Neuronal stem cell (in vitro differentiated cells): ENCODE results near the gene GOLIM4.

Source experiments
- DNase-seq: peaks from one replicate; pipeline ENCODE4 v3.0.0-alpha.2; 2013; ENCODE audit warnings: low spot score
- H2AFZ ChIP-seq: one replicate; pipeline ENCODE4 v1.6.1; 2013; ENCODE audit warnings: mild to moderate bottlenecking, low read length, inconsistent platforms
- H2AK5ac ChIP-seq: 2 replicates; pipeline ENCODE4 v1.6.1; 2013; ENCODE audit warnings: low read depth, mild to moderate bottlenecking, inconsistent platforms, low read length, moderate library complexity, mixed read lengths
- H2BK120ac ChIP-seq: 2 replicates; pipeline ENCODE4 v1.6.1; 2013; ENCODE audit warnings: low read depth, mild to moderate bottlenecking, inconsistent platforms, low read length, moderate library complexity, mixed read lengths
- H2BK12ac ChIP-seq: one replicate; pipeline ENCODE4 v1.6.1; 2013; ENCODE audit warnings: low read length, inconsistent platforms
- H2BK15ac ChIP-seq: 2 replicates; pipeline ENCODE4 v1.6.1; 2013; ENCODE audit warnings: mild to moderate bottlenecking, low read length, inconsistent platforms, mixed read lengths
- H2BK5ac ChIP-seq: one replicate; pipeline ENCODE4 v1.6.1; 2013; ENCODE audit warnings: inconsistent platforms, mild to moderate bottlenecking, low read length, moderate library complexity
- H3K14ac ChIP-seq: one replicate; pipeline ENCODE4 v1.6.1; 2013; ENCODE audit warnings: low read length, inconsistent platforms
- H3K18ac ChIP-seq: 2 replicates; pipeline ENCODE4 v1.6.1; 2013; ENCODE audit warnings: low read length, inconsistent platforms
- H3K23ac ChIP-seq: 2 replicates; pipeline ENCODE4 v1.6.1; 2013; ENCODE audit warnings: low read depth, mild to moderate bottlenecking, mixed read lengths, low read length, inconsistent platforms; ENCODE audit not compliant: poor library complexity
- H3K27ac ChIP-seq: replicated peaks from 3 replicates; pipeline ENCODE4 v1.5.1; 2013; ENCODE audit warnings: low read length, inconsistent platforms
- H3K27me3 ChIP-seq, 3 experiments: 2 replicates each; pipeline ENCODE4 v1.6.1; 2013; ENCODE audit warnings: low read length in 3 of 3, mild to moderate bottlenecking in 2 of 3, inconsistent platforms in 1 of 3, low read depth in 1 of 3, mixed read lengths in 1 of 3, moderate library complexity in 1 of 3; ENCODE audit not compliant: control insufficient read depth in 3 of 3, insufficient read depth in 3 of 3
- H3K36me3 ChIP-seq, 2 donors: replicated peaks in 1 of 2; 2 replicates each; pipeline ENCODE4 v1.6.1; 2013; ENCODE audit warnings: low read length in 2 of 2; ENCODE audit not compliant: control insufficient read depth in 2 of 2, insufficient read depth in 2 of 2
- H3K4ac ChIP-seq: 2 replicates; pipeline ENCODE4 v1.6.1; 2013; ENCODE audit warnings: inconsistent platforms, mild to moderate bottlenecking, low read length, moderate library complexity
- H3K4me1 ChIP-seq, 2 donors: 1 replicate in 1 of 2; 2 replicates in 1 of 2; pipeline ENCODE4 v1.6.1; 2013; ENCODE audit warnings: low read length in 2 of 2, low read depth in 1 of 2; ENCODE audit not compliant: control insufficient read depth in 2 of 2, insufficient read depth in 1 of 2
- H3K4me2 ChIP-seq: one replicate; pipeline ENCODE4 v1.6.1; 2013; ENCODE audit warnings: mild to moderate bottlenecking, low read length, inconsistent platforms; ENCODE audit not compliant: insufficient read depth, poor library complexity, severe bottlenecking
- H3K4me3 ChIP-seq, 2 donors: 2 replicates each; pipeline ENCODE4 v1.5.1; 2013; ENCODE audit warnings: low read length in 2 of 2, mild to moderate bottlenecking in 2 of 2, inconsistent platforms in 1 of 2, moderate library complexity in 1 of 2
- H3K79me1 ChIP-seq: one replicate; pipeline ENCODE4 v1.6.1; 2013; ENCODE audit warnings: low read depth, mild to moderate bottlenecking, inconsistent platforms, low read length, moderate library complexity
- H3K9ac ChIP-seq: one replicate; pipeline ENCODE4 v1.6.1; 2013; ENCODE audit warnings: mild to moderate bottlenecking, low read depth, low read length, inconsistent platforms; ENCODE audit not compliant: poor library complexity
- H3K9me3 ChIP-seq, 2 donors: replicated peaks in 1 of 2; 2 replicates each; pipeline versions ENCODE3 to v1.6.1; 2013; ENCODE audit warnings: low read length in 2 of 2, mild to moderate bottlenecking in 2 of 2, inconsistent platforms in 1 of 2, low read depth in 1 of 2, mixed read lengths in 1 of 2, moderate library complexity in 1 of 2; ENCODE audit not compliant: control insufficient read depth in 2 of 2, insufficient read depth in 1 of 2
- H4K8ac ChIP-seq: one replicate; pipeline ENCODE4 v1.6.1; 2013; ENCODE audit warnings: low read depth, mild to moderate bottlenecking, inconsistent platforms, low read length, moderate library complexity
- H4K91ac ChIP-seq: one replicate; pipeline ENCODE4 v1.6.1; 2013; ENCODE audit warnings: low read length, low read depth, mild to moderate bottlenecking, inconsistent platforms; ENCODE audit not compliant: poor library complexity
- WGBS, 2 donors: extraction: QIAGEN DNeasy Blood & Tissue Kit; methylation state at CpG; one replicate each; pipeline ENCODE4 v1.1.7; 2013; ENCODE audit warnings: missing lambda C conversion rate in 2 of 2, mixed read lengths in 1 of 2; ENCODE audit not compliant: insufficient read length in 2 of 2, insufficient replicate concordance in 1 of 2; ENCODE audit errors: extremely low coverage in 2 of 2; 5-methylcytosine and 5-hydroxymethylcytosine counted together

Gene GOLIM4

DNA sequence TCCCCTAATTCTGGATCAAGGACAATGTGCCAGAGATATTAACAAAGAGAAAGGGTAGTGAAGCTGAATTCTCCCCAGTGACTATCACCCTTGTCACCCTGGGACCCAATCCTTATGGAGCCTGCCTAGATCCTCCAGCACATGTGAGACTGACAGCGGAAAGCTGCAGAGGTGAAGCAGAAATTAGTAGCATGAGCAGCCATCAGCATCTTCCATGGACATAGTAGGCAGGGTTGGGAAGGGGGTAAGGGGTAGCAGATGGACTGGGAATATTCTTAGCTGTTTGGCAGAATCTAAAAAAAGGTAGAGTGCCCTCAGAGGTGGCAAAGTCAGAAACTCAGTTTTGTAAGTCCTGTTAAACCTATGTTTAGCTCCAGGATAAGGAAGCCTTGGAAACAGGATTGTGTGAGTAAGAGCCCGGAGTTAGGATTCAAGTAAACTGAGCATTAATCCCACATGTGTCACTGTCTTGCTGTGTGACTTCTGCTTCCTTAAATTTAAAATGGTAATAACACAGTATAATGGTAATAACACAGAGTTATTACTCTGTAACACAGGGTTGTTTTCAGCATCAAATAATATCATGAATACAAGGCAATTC lies 14.5 kb downstream of the GOLIM4 start:
- no peak overlapping the region for H3K14ac ChIP-seq
- no peak overlapping the region for H4K91ac ChIP-seq
- no peak overlapping the region for H4K8ac ChIP-seq
- H3K18ac ChIP-seq = no peak overlapping the region
- H3K4me1 ChIP-seq = no peaks in the 10 kb centered on the region
- WGBS, 2 donors = no CpG with 5 or more reads among the region's 2 CpGs
- H2AK5ac ChIP-seq = no peak overlapping the region
- H3K23ac ChIP-seq = no peak overlapping the region
- H3K4me2 ChIP-seq = no peak overlapping the region
- H2BK120ac ChIP-seq = no peak overlapping the region
- H3K4me3 ChIP-seq = no peak overlapping the region
- no peak for DNase-seq
- no peaks in the 10 kb centered on the region for H3K27me3 ChIP-seq
- no peaks in the 10 kb centered on the region for H3K36me3 ChIP-seq
- H2AFZ ChIP-seq = no peak overlapping the region
- no peak overlapping the region for H3K27ac ChIP-seq
- no peak overlapping the region for H2BK5ac ChIP-seq
- H3K79me1 ChIP-seq = no peaks in the 10 kb centered on the region
- no peaks in the 10 kb centered on the region for H3K9me3 ChIP-seq
- H2BK15ac ChIP-seq = no peak overlapping the region
- H3K9ac ChIP-seq = no peak overlapping the region
- no peak overlapping the region for H2BK12ac ChIP-seq
- H3K4ac ChIP-seq = no peak overlapping the region

DNA sequence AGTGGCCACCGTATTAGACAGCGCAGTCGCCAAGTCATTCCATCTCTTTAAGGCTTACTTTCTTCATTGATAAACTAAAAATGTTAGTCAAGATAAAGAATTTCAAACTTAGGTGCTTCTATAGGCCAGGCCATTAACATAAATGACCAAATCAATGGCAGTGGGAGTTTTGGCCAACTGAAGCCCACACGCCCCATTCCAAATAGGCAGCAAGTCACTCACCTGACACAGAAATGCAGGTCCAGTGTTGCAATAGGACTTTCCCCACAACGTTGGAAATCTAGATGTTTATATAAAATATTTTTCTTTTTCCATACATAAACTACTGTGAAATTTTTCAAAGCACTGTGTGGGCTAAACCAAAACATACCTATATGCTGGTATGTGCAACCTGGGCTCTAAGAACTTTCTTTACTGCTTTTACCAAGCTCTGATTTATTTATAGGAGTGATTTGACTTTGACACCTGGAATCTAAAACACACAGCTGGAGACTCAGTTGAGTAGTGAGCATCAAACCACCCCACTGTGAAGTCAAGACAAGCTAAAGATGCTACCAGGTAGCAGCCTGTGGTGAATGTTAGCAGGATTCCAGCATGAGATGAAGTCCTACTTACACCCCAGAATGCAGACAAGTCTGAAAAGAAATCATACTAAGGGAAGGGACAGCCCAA lies 15.1 kb downstream of the GOLIM4 start:
- no peak overlapping the region for H3K4me2 ChIP-seq
- DNase-seq = no peak
- no peak overlapping the region for H2BK15ac ChIP-seq
- no CpG with 5 or more reads among the region's 5 CpGs for WGBS, 2 donors
- no peaks in the 10 kb centered on the region for H3K4me1 ChIP-seq
- H2BK120ac ChIP-seq = no peak overlapping the region
- no peaks in the 10 kb centered on the region for H3K27me3 ChIP-seq
- no peak overlapping the region for H2BK5ac ChIP-seq
- no peak overlapping the region for H2AFZ ChIP-seq
- no peak overlapping the region for H4K91ac ChIP-seq
- H3K9ac ChIP-seq = no peak overlapping the region
- no peak overlapping the region for H2BK12ac ChIP-seq
- no peak overlapping the region for H3K14ac ChIP-seq
- no peak overlapping the region for H3K23ac ChIP-seq
- no peaks in the 10 kb centered on the region for H3K36me3 ChIP-seq
- no peak overlapping the region for H2AK5ac ChIP-seq
- H3K9me3 ChIP-seq = no peaks in the 10 kb centered on the region
- H3K18ac ChIP-seq = no peak overlapping the region
- H4K8ac ChIP-seq = no peak overlapping the region
- no peak overlapping the region for H3K27ac ChIP-seq
- no peaks in the 10 kb centered on the region for H3K79me1 ChIP-seq
- no peak overlapping the region for H3K4ac ChIP-seq
- H3K4me3 ChIP-seq = no peak overlapping the region

GRCh38 chr3:168080022-168080421 lies 15.7 kb downstream of the GOLIM4 start:
- WGBS, 2 donors = no CpG with 5 or more reads among the region's 3 CpGs
- H3K9ac ChIP-seq = no peak overlapping the region
- no peak overlapping the region for H4K8ac ChIP-seq
- no peak for DNase-seq
- H4K91ac ChIP-seq = no peak overlapping the region
- H3K27ac ChIP-seq = no peak overlapping the region
- H3K9me3 ChIP-seq = no peaks in the 10 kb centered on the region
- no peaks in the 10 kb centered on the region for H3K79me1 ChIP-seq
- no peak overlapping the region for H3K4me2 ChIP-seq
- no peak overlapping the region for H2BK12ac ChIP-seq
- H3K4me3 ChIP-seq = no peak overlapping the region
- no peak overlapping the region for H2AFZ ChIP-seq
- H3K23ac ChIP-seq = no peak overlapping the region
- H2BK120ac ChIP-seq = no peak overlapping the region
- no peak overlapping the region for H3K18ac ChIP-seq
- no peak overlapping the region for H2BK5ac ChIP-seq
- H3K14ac ChIP-seq = no peak overlapping the region
- no peaks in the 10 kb centered on the region for H3K27me3 ChIP-seq
- H3K4me1 ChIP-seq = no peaks in the 10 kb centered on the region
- no peak overlapping the region for H3K4ac ChIP-seq
- H2BK15ac ChIP-seq = no peak overlapping the region
- no peak overlapping the region for H2AK5ac ChIP-seq
- H3K36me3 ChIP-seq = no peaks in the 10 kb centered on the region

DNA sequence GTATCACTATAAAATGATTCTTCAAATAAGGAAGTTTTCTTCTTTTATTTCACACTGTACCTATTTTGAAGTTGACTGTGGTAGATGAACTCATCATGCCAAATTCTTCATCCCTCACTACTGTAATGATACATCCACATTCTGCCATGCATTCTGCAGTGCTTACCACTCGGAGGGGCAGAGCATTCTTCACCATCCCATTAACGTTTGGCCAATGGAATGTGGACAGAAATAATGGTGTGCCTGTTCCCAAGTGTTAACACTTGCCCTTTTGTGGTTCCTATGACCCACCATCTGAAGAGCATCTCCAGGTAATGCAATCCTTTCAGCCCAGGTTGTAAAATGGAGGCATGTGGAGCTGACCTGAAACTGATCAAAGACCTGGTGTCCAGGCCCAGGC lies 18.6 kb downstream of the GOLIM4 start:
- Histone ChIP-seq H3K4me2 (no peak overlapping the region), H2BK12ac (no peak overlapping the region)

More for the DNA sequence above, 18.6 kb downstream of the GOLIM4 start:
- Histone ChIP-seq H3K9me3 (no peaks in the 10 kb centered on the region), H3K4me3 (no peak overlapping the region), H3K27ac (no peak overlapping the region), H4K91ac (no peak overlapping the region), H3K27me3 (no peaks in the 10 kb centered on the region), H3K79me1 (no peaks in the 10 kb centered on the region), H2AFZ (no peak overlapping the region), H2AK5ac (no peak overlapping the region), H3K9ac (no peak overlapping the region), H3K4ac (no peak overlapping the region), H3K36me3 (peaks cover 0 to 2% of the 10 kb centered on the region in 2 donors), H3K23ac (no peak overlapping the region), H3K14ac (no peak overlapping the region), H2BK120ac (no peak overlapping the region), H4K8ac (no peak overlapping the region), H2BK15ac (no peak overlapping the region), H3K18ac (no peak overlapping the region), H2BK5ac (no peak overlapping the region), H3K4me1 (no peaks in the 10 kb centered on the region)
- no CpG with 5 or more reads among the region's 2 CpGs for WGBS, 2 donors
- DNase-seq = no peak
